Astrocyte of the cerebellum (primary cell): ENCODE measurements around the gene ASTN2.

Experiments used
- DNase-seq: peaks from one replicate; pipeline ENCODE4 v3.0.0-alpha.2; 2011; ENCODE audit warnings: low read depth
- H3K4me3 ChIP-seq: 2 replicates; pipeline ENCODE4 v1.5.1; 2011; ENCODE audit warnings: mild to moderate bottlenecking, low read depth, low read length, moderate library complexity
- CTCF ChIP-seq: IDR thresholded peaks from 2 replicates; pipeline ENCODE4 v1.5.1; 2012; ENCODE audit warnings: low read length, low read depth, moderate library complexity, mild to moderate bottlenecking; ENCODE audit errors: missing control alignments
- in situ Hi-C: cut with HindIII; loops from 2 replicates; pipeline ENCODE4 v1.10.0; 2017; ENCODE audit warnings: low sequenced_read_pairs

The ASTN2 gene

GRCh38 chr9:116943970-116944369, 470.9 kb downstream of the ASTN2 start:
- TF ChIP-seq CTCF: no peak
- no peak overlapping the region for H3K4me3 ChIP-seq
- no peak for DNase-seq
- in situ Hi-C loops: no loop called here

DNA sequence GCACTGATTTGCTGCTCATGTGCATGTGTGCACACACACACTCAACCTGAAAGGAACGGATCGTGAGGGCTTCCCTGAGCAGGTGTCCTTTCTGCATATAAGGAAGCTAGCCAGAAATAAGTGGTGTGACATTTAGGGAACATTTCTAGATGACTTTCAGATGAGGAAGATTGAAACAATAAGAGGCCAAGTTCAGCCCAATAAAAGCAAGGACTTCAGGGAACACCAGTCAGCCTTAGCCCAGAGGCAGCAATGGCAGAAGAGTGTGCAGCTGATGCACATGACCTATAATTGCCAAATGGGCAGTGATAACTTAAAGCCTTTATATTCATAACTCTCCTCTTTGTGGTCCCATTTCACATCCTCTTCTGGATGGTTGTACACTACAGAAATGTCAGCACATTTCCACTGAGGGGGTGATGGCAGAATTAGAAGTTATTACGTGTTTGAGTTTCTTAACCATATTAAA, 472.2 kb downstream of the ASTN2 start:
- DNase-seq: no peak
- in situ Hi-C loops: no loop called here
- TF ChIP-seq CTCF: no peak
- no peak overlapping the region for H3K4me3 ChIP-seq

DNA sequence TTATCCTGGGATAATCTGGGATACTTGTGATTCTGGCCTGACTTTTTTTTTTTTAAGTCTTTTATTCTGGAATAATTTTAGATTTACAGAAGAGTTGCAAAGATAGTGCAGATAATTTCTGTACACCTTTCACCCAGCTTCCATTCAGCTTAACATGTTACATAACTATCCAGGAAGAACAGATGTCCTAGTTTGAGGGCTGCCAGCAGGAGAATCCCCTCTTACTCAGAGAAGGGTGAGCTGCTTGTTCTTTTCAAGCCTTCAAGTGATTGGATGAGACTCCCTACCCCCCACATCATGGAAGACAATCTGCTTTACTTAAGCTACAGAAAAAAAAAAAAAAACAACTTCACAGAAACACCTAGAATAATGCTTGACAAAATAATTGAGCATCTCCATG, 473.6 kb downstream of the ASTN2 start:
- H3K4me3 ChIP-seq: no peak overlapping the region
- no peak for DNase-seq
- TF ChIP-seq CTCF: no peak
- in situ Hi-C loops: no loop called here

DNA sequence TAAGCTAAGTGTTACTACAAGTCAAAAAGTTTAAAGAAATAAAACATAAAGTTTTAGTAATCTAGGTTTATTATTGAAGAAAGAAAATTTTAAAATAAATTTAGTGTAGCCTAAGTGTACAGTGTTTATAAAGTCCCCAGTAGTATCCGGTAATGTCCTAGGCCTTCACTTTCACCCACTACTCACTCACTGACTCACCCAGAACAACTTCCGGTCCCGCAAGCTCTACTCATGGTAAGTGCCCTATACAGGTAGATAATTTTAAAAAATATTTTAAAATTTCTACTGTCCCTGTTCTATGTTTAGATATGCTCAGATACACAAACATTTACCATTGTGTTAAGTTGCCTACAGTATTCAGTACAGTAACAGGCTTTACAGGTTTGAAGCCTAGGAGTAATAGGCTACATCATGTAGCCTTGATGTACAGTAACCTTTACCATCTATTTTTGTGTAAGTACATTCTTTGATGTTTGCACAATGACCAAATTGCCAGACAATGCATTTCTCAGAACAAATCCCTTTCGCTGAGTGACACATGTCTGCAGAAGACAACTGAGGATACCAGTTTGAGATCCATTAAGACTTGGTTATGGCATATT, 474.1 kb downstream of the ASTN2 start:
- in situ Hi-C loops: no loop called here
- no peak for DNase-seq

GRCh38 chr9:116939614-116940013, 475.2 kb downstream of the ASTN2 start:
- in situ Hi-C loops: no loop called here
- no peak for TF ChIP-seq CTCF
- DNase-seq: no peak
- H3K4me3 ChIP-seq: no peak overlapping the region

More for the DNA sequence above, 474.1 kb downstream of the ASTN2 start:
- no peak for TF ChIP-seq CTCF
- no peak overlapping the region for H3K4me3 ChIP-seq

DNA sequence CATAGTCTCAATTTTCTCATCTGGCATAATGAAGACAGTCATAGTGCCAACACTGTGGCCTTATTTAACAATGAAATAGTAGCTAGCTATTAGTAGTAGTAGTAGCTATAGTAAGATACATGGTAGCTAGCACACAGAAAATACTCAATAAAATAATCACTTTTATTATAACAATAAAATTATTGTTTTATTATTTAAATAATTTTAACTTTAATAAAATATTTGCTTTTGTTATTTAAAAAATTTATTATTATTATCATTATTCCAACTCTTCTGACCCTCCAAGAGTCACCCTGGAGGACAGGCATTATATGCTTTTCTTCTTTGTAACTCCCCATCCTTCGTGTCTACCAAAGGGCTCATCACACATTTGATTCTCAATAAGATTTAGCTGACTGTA, 475.7 kb downstream of the ASTN2 start:
- in situ Hi-C loops: no loop called here
- no peak for TF ChIP-seq CTCF
- DNase-seq: no peak
- H3K4me3 ChIP-seq: no peak overlapping the region
